Neural progenitor cell (in vitro differentiated cells): ENCODE results near the gene ARHGAP26.

Experiments used
- EZH2 ChIP-seq: fragments of 200-600 bp; sonication (generic); IDR thresholded peaks from 2 replicates; pipeline ENCODE4 v1.6.1; 2017; ENCODE audit warnings: antibody characterized with exemption, mild to moderate bottlenecking, moderate library complexity
- TF ChIP-seq, protein P1 (sequence below): fragments of 200-600 bp; sonication (generic); IDR thresholded peaks from 2 replicates; pipeline ENCODE4 v1.5.1; 2017; ENCODE audit warnings: antibody characterized with exemption, mild to moderate bottlenecking

DNA sequence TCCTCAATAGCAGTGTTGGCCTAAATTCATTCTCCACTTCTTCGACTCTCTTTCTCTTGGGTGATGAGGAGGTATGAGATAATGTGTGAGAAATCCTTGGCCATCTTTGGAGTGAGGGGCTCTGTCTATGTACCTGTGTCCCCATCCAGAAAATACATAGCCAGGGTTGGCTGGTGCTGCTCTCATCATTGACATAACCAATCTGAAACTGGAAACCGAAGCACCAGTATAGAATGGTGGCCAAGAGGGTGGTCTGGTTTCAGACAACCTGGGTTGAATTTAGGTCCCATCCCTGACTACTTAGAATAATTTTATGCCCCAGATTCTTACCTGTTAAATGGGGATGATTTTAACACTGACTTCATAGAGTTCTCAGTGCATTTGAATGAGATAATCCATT, 208.1 kb downstream of the ARHGAP26 start:
- TF ChIP-seq, protein P1, sequence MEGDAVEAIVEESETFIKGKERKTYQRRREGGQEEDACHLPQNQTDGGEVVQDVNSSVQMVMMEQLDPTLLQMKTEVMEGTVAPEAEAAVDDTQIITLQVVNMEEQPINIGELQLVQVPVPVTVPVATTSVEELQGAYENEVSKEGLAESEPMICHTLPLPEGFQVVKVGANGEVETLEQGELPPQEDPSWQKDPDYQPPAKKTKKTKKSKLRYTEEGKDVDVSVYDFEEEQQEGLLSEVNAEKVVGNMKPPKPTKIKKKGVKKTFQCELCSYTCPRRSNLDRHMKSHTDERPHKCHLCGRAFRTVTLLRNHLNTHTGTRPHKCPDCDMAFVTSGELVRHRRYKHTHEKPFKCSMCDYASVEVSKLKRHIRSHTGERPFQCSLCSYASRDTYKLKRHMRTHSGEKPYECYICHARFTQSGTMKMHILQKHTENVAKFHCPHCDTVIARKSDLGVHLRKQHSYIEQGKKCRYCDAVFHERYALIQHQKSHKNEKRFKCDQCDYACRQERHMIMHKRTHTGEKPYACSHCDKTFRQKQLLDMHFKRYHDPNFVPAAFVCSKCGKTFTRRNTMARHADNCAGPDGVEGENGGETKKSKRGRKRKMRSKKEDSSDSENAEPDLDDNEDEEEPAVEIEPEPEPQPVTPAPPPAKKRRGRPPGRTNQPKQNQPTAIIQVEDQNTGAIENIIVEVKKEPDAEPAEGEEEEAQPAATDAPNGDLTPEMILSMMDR, result no peak
- TF ChIP-seq EZH2, result no peak
